Natural killer cell treated with Interleukin-12 subunit alpha and Interleukin-12 subunit beta and Interleukin-15 and Interleukin-18, amount 100 ng/mL, for 72 hours (primary cell): ENCODE data around the gene OAF. TPM values are rescaled to one million over a fixed set of nuclear protein-coding genes. Genes with fewer than 3 reads are reported as not detected.
A peak's percentile ranks its signal among the peaks of the same experiment; 100 is the strongest.
"Not testable (repeated sequence)": the region's sequence is repeated elsewhere in the genome, so short reads cannot be mapped to it uniquely, and the experiment has no call there.

Experiments
- ATAC-seq, 2 donors: fragments of 150-1000 bp; cut with Tn5 transposase in 1 of 2; sonication (Bioruptor Pico), chemical (Tn5 transposase) in 1 of 2; 2 replicates each; pipeline ENCODE4 v1.10.0; 2021
- DNase-seq: peaks from one replicate; pipeline ENCODE4 v3.0.0; 2022; ENCODE audit warnings: low spot score
- H3K27ac Mint-ChIP-seq, 2 donors: 1 replicate in 1 of 2; 2 replicates in 1 of 2; pipeline ENCODE4 v1.8.0; 2022; ENCODE audit warnings: mixed read lengths in 2 of 2, mild to moderate bottlenecking in 1 of 2, moderate library complexity in 1 of 2
- H3K27me3 Mint-ChIP-seq, 2 donors: 1 replicate in 1 of 2; 2 replicates in 1 of 2; pipeline ENCODE4 v1.8.0; 2022; ENCODE audit warnings: mixed read lengths in 2 of 2
- H3K36me3 Mint-ChIP-seq: one replicate; pipeline ENCODE4 v1.8.0; 2022; ENCODE audit warnings: mixed read lengths
- H3K4me1 Mint-ChIP-seq, 2 donors: 1 replicate in 1 of 2; 2 replicates in 1 of 2; pipeline ENCODE4 v1.8.0; 2022; ENCODE audit warnings: low read depth in 2 of 2, mixed read lengths in 2 of 2, mild to moderate bottlenecking in 1 of 2
- H3K4me3 Mint-ChIP-seq: one replicate; pipeline ENCODE4 v1.8.0; 2022; ENCODE audit warnings: mixed read lengths
- H3K9me3 Mint-ChIP-seq: 2 replicates; pipeline ENCODE4 v1.8.0; 2022; ENCODE audit warnings: mixed read lengths
- total RNA-seq, 2 donors: library from RNA; stranded (reverse); gene quantifications; one replicate each; pipeline ENCODE4 v1.2.3, GENCODE V29; 2022

The OAF gene
- total RNA-seq, 2 donors from 2014 or later, result 1.1 to 1.9 TPM

DNA sequence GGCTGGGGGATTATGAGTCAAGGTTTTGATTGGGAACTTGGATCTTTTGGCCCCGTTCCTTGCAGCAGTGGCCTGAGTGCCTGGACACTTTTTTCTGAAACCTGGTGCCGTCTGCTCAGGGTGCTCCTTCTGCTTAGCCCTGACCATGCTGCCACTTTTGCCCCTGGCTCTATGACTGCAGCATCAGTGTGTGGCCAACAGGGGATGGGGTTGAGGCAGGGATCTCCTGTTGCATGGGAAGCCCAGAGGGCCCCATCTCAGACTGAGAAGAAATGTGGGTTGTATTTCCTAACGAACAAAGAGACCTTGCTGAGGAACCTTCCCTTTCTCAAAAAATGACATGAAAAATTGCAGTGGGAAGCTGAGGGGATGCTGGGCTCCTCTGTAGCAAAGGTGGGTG is 47.8 kb downstream of the OAF start:
- Mint-ChIP-seq H3K4me1 (no peaks in the 10 kb centered on the region), H3K27ac (no peak overlapping the region), H3K36me3 (no peaks in the 10 kb centered on the region), H3K27me3 (peaks cover 52 to 63% of the 10 kb centered on the region in 2 donors), H3K9me3 (no peaks in the 10 kb centered on the region), H3K4me3 (no peak overlapping the region)
- ATAC-seq (no peak), DNase-seq (no peak)

DNA sequence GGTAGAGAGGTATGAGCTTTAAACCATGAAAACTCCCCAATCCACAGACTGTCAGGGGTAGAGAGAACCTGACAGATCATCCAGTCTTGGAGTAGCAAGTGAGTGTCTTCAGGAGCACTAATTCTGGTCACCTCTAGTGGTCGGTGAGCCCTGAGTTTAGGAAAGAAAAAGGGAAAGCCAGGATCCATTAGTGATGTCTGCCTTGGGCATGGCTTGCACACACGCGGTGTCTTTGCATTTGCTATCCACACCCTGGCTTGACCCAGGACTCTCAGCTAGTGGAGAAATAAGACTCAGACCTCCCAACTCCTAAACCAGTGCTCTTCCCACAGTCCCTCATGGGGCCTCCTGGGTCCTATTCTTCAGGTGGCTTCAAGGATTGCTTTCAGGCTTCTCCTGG is 48.4 kb downstream of the OAF start:
- H3K4me3 Mint-ChIP-seq, result no peak overlapping the region
- ATAC-seq (no peak), DNase-seq (no peak)
- no peaks in the 10 kb centered on the region for H3K9me3 Mint-ChIP-seq
- H3K27me3 Mint-ChIP-seq, result peaks cover 48 to 60% of the 10 kb centered on the region in 2 donors
- H3K36me3 Mint-ChIP-seq, result no peaks in the 10 kb centered on the region
- no peak overlapping the region for H3K27ac Mint-ChIP-seq
- no peaks in the 10 kb centered on the region for H3K4me1 Mint-ChIP-seq

DNA sequence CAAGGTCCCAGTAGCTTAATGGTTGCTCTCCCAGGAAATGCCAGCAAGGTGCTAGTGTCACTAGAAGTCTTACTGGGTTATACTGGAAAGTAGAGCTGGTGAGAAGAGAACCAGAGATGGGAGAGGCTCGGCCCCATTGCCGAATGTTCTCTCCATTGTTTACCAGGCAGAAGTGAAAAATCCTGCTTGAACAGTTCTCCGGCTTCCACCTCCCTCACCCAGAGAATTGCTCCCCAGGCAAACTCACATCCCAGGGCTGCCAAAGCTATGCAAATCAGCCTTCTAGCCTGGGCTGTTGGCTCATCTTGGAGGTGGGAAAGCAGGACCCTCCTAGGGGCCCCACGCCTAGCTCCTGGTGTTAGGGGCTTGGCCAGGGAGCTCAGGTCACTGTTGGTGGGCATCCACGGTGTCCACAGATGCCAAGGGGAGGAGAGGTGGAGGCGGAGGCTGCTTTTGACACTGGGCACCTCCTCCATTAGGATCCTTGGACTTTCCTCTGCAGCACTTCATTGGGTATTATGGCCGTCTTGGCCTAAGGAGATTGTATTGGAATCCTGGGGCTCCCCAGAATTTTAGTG is 49.2 kb downstream of the OAF start:
- Mint-ChIP-seq H3K36me3 (no peaks in the 10 kb centered on the region), H3K9me3 (no peaks in the 10 kb centered on the region), H3K4me1 (no peaks in the 10 kb centered on the region), H3K27me3 (peaks cover 45 to 55% of the 10 kb centered on the region in 2 donors), H3K4me3 (no peak overlapping the region), H3K27ac (no peak overlapping the region)
- DNase-seq, result no peak
- no peak for ATAC-seq

DNA sequence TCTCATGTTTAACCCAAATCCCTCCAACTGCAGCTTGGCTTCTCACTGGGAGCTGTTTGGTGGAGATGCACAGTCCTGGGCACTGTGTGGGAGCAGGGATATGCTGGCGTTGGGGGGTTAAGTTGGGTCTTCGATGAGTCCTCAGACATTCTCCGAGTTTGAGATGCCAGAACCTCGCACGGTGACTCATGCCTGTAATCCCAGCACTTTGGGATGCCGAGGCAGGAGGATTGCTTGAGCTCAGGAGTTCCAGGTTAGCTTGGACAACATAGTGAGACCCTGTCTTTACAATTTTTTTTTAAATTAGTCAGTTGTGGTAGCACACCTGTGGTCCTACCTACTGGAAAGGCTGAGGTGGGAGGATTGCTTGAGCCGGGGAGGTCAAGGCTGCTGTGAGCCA is 49.8 kb downstream of the OAF start:
- Mint-ChIP-seq H3K36me3 (no peaks in the 10 kb centered on the region), H3K4me1 (no peaks in the 10 kb centered on the region), H3K27ac (peak overlapping the region in 1 of 2 donors; percentile 51), H3K27me3 (peaks cover 42 to 52% of the 10 kb centered on the region in 2 donors), H3K9me3 (no peaks in the 10 kb centered on the region), H3K4me3 (no peak overlapping the region)
- DNase-seq (no peak), ATAC-seq (no peak)

DNA sequence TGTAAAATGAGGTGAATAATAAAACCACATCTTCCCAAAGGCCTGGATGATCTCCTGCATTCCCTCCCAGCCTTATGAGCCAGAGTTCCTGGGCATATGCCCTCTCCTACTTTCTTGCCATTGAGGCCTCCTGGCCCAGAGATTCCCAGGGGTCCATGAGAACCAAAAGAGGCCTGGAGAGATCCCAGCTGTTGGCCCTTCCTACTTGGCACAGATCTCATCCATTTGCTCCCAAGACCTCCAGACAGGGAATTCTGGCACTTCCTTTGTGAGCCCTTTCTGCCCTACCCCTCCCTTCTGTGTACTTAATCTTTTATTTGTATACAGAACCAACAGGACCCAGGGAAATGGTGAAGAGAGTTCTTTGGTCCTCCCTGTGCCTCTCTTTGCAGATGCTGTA is 50.5 kb downstream of the OAF start:
- no peak for ATAC-seq
- H3K27me3 Mint-ChIP-seq, result peaks cover 42 to 52% of the 10 kb centered on the region in 2 donors
- H3K4me3 Mint-ChIP-seq, result no peak overlapping the region
- H3K4me1 Mint-ChIP-seq, result no peaks in the 10 kb centered on the region
- DNase-seq, result no peak
- H3K27ac Mint-ChIP-seq, result no peak overlapping the region
- H3K36me3 Mint-ChIP-seq, result no peaks in the 10 kb centered on the region
- no peaks in the 10 kb centered on the region for H3K9me3 Mint-ChIP-seq

DNA sequence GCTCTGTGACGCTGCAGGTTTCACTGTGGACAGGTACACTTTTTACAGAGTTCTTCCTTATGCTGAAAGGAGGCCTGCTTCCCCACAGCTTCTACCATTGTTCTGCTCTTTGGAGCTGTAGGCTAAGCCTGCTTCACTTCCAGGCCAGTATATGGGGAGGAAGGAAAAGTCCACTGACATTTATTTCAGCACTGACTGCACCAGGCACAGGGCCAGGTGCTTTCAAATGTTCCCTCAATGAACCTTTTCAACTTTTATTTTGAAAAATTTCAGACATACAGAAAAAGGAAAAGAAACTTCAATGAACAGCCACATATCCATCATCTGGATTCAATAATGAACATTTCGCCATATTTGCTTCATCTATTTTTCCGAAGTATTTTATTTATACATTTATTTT is 51.1 kb downstream of the OAF start:
- Mint-ChIP-seq H3K4me1 (no peaks in the 10 kb centered on the region), H3K9me3 (no peaks in the 10 kb centered on the region), H3K4me3 (no peak overlapping the region), H3K27ac (no peak overlapping the region), H3K27me3 (peaks cover 46 to 53% of the 10 kb centered on the region in 2 donors), H3K36me3 (no peaks in the 10 kb centered on the region)
- ATAC-seq (no peak), DNase-seq (no peak)

DNA sequence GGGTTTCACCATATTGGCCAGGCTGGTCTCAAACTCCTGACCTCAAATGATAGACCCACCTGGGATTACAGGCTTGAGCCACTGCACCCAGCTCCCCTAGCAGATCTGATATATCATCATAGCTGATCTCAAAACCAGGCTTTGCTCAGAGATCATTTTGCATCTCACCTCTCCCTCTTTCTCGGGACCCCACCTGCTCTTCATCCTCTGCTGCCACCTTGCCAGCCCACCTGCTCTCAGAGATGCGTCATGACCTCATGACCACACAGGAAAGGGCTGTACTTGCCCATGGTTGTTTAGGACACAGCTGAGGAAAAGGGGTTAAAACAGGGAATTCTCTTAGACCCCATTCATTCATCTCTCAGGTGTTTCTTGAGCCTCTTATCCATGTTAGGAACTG is 56.5 kb downstream of the OAF start:
- ATAC-seq (no peak), DNase-seq (no peak)
- no peak overlapping the region for H3K4me3 Mint-ChIP-seq
- no peak overlapping the region for H3K27ac Mint-ChIP-seq
- H3K27me3 Mint-ChIP-seq, result peaks cover 36 to 47% of the 10 kb centered on the region in 2 donors
- H3K4me1 Mint-ChIP-seq, result no peaks in the 10 kb centered on the region
- H3K9me3 Mint-ChIP-seq, result no peaks in the 10 kb centered on the region
- H3K36me3 Mint-ChIP-seq, result no peaks in the 10 kb centered on the region

DNA sequence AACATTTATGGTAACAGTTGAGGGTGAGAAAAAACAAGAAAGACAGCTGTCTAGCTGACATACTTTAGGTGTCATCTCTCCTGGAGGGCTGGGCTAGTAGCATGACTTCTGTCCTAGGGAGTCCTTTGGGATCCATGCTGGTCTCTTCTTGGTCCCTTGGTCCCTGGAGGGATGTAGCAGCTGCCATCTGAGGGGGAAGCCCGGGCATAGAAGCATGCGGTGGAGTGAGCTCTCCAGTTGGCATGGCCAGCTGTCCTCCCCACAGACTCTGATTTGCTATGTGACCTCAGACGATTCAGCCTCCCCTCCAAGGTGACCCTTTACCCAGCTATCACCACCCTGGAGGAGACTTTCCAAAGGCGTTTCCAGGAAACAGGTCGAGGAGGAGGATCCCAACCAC is 57.9 kb downstream of the OAF start:
- DNase-seq, result no peak
- H3K4me3 Mint-ChIP-seq, result no peak overlapping the region
- H3K4me1 Mint-ChIP-seq, result no peaks in the 10 kb centered on the region
- H3K9me3 Mint-ChIP-seq, result no peaks in the 10 kb centered on the region
- no peaks in the 10 kb centered on the region for H3K36me3 Mint-ChIP-seq
- H3K27me3 Mint-ChIP-seq, result peaks cover 36 to 49% of the 10 kb centered on the region in 2 donors
- no peak for ATAC-seq
- no peak overlapping the region for H3K27ac Mint-ChIP-seq

DNA sequence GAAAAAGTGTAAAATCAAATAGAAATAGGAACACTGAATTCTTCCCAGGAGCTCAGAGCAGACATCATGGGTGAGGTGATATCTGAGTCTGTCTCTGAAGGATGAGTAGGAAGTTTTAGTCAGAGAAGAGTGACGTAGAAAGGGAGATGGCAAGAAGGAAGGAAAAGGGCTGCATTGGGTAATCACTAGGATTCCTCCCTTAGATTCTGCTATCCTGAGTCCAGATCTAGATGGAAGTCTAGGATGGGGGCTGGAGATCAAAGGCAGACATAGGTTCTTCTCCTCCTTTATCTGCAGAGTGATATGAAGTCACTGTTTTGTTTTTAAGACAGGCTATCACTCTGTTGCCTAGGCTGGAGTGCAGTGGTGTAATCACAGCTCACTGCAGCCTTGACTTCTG is 59.6 kb downstream of the OAF start:
- Mint-ChIP-seq H3K4me1 (no peaks in the 10 kb centered on the region), H3K36me3 (no peaks in the 10 kb centered on the region), H3K4me3 (no peak overlapping the region), H3K9me3 (no peaks in the 10 kb centered on the region), H3K27me3 (peaks cover 45 to 62% of the 10 kb centered on the region in 2 donors), H3K27ac (no peak overlapping the region)
- no peak for ATAC-seq
- no peak for DNase-seq

DNA sequence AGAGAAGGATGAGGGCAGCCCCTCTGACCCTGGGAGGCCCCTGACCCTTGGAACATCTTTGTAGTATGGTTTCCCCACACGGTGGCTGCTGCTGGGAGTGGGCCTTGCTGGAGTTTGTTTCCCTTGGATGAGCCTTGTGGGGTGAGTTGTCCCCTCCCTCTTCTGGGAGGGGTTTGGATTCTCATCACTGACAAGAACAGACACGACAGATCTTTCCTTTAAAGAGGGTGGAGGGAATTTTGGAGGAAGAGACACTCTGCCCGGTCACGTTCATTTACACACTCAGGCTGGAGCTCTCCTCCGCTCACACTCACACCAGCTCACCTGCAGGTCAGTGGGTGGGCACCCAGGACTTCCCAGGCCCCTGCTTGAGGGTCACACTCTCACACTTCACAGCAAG is 60.8 kb downstream of the OAF start:
- DNase-seq (no peak), ATAC-seq (no peak)
- Mint-ChIP-seq H3K27ac (no peak overlapping the region), H3K4me1 (no peaks in the 10 kb centered on the region), H3K9me3 (no peaks in the 10 kb centered on the region), H3K27me3 (peaks cover 39 to 50% of the 10 kb centered on the region in 2 donors), H3K36me3 (no peaks in the 10 kb centered on the region), H3K4me3 (no peak overlapping the region)

DNA sequence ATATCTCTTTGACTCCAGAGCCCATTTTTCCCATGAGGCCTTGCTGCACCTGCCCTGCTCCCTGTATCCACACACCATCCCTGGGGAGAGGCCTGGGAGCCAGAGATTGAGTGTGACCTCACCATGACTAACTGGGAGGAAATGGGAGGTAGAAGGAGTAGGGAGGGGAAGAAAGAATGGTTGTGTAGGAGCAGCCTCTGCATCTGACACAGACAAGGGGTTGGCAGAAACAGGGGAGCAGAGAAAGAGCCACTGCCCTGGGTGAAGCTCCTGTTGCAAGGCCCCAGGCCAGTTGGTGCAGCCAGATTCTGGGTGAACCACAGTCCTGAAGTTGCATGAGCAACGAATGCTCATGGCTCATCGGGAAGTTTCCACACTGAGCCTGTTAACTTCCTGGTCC is 61.5 kb downstream of the OAF start:
- no peaks in the 10 kb centered on the region for H3K4me1 Mint-ChIP-seq
- no peaks in the 10 kb centered on the region for H3K36me3 Mint-ChIP-seq
- H3K27me3 Mint-ChIP-seq, result peaks cover 33 to 43% of the 10 kb centered on the region in 2 donors
- no peak overlapping the region for H3K4me3 Mint-ChIP-seq
- H3K27ac Mint-ChIP-seq, result no peak overlapping the region
- peak in 1 of 2 donors; percentile 28 for ATAC-seq
- H3K9me3 Mint-ChIP-seq, result no peaks in the 10 kb centered on the region
- DNase-seq, result no peak

DNA sequence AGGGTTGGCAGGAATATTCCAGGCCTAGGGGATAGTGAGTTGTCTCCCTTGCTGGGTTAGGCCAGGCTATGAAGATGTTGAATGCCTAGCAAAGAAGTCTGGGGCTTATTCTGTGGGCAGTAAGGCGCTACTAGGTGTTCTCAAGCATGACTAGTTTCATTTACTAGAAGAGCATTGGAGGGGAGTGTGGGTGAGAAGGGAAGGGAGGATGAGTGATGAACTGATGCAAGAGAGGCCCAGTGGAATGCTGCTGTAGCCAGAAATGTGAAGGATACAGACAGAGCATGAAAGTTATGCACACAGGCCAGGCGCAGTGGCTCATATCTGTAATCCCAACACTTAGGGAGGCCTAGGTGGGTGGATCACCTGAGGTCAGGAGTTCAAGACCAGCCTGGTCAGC is 62.6 kb downstream of the OAF start:
- H3K4me1 Mint-ChIP-seq, result no peaks in the 10 kb centered on the region
- DNase-seq (no peak), ATAC-seq (no peak)
- no peak overlapping the region for H3K27ac Mint-ChIP-seq
- H3K9me3 Mint-ChIP-seq, result no peaks in the 10 kb centered on the region
- peaks cover 29 to 39% of the 10 kb centered on the region in 2 donors for H3K27me3 Mint-ChIP-seq
- H3K4me3 Mint-ChIP-seq, result no peak overlapping the region
- H3K36me3 Mint-ChIP-seq, result no peaks in the 10 kb centered on the region

DNA sequence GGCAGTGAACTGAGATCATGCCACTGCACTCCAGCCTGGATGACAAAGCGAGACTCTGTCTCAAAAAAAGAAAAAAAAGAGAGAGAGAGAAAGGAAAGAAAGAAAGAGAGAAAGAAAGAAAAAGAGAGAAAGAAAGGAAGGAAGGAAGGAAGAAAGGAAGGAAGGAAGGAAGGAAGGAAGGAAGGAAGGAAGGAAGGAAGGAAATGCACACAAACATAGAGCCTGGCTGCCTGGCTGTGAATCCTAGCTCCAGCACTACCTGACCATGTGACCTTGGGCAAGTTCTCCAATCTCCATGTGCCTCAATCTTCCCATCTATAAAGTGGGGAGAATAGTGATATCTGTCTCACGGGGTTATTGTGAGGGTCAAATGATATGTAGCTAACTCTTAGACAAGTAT is 63.1 kb downstream of the OAF start:
- H3K4me1 Mint-ChIP-seq, H3K36me3 Mint-ChIP-seq, H3K27ac Mint-ChIP-seq, H3K4me3 Mint-ChIP-seq, ATAC-seq, H3K9me3 Mint-ChIP-seq, DNase-seq: not testable (repeated sequence)
- H3K27me3 Mint-ChIP-seq, result peaks cover 29 to 39% of the 10 kb centered on the region in 2 donors

DNA sequence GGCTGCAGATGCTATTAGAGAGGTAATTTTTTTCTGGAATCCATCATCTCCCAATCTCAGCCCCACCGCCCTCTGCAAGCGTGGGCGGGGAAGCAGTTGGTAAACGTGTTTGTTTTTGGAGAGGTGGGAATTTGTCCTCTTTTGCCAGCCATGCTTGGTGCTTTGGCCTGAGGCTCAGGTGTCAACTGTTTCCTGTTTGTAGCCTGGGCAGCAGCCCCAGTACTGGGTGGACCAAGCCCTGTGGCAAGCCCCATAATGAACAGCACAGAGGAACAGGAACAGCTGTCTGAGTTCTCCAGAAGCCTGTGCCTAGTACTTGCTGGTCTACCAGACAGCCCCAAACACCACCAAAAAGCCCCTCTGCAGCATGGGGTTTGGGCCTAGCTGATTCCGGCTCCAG is 68.7 kb downstream of the OAF start:
- Mint-ChIP-seq H3K4me3 (no peak overlapping the region), H3K27ac (no peak overlapping the region)

More for the DNA sequence above, 68.7 kb downstream of the OAF start:
- no peaks in the 10 kb centered on the region for H3K4me1 Mint-ChIP-seq
- H3K36me3 Mint-ChIP-seq, result no peaks in the 10 kb centered on the region
- peaks cover 21 to 29% of the 10 kb centered on the region in 2 donors for H3K27me3 Mint-ChIP-seq
- no peak for ATAC-seq
- no peak for DNase-seq
- H3K9me3 Mint-ChIP-seq, result no peaks in the 10 kb centered on the region
